Activated T-helper 9 cell treated with anti-CD3 and anti-CD28 coated beads, Interleukin-2, amount 50 U/mL, for 16 hours (primary cell): ENCODE results near the gene MEIKIN.
A peak's percentile ranks its signal among the peaks of the same experiment; 100 is the strongest.
"Not testable (repeated sequence)": the region's sequence is repeated elsewhere in the genome, so short reads cannot be mapped to it uniquely, and the experiment has no call there.

Experiments
- DNase-seq: peaks from one replicate; pipeline ENCODE4 v3.0.0-alpha.2; 2020; ENCODE audit warnings: low read depth

The MEIKIN gene

GRCh38 chr5:131796793-131797693, 148.4 kb downstream of the MEIKIN start, which contains the start of gene FNIP1:
Gene FNIP1 (minus strand): TSS chr5:131797017. CDS start chr5:131796921, 96 bp downstream.
- DNase-seq, result peak; percentile 99

DNA sequence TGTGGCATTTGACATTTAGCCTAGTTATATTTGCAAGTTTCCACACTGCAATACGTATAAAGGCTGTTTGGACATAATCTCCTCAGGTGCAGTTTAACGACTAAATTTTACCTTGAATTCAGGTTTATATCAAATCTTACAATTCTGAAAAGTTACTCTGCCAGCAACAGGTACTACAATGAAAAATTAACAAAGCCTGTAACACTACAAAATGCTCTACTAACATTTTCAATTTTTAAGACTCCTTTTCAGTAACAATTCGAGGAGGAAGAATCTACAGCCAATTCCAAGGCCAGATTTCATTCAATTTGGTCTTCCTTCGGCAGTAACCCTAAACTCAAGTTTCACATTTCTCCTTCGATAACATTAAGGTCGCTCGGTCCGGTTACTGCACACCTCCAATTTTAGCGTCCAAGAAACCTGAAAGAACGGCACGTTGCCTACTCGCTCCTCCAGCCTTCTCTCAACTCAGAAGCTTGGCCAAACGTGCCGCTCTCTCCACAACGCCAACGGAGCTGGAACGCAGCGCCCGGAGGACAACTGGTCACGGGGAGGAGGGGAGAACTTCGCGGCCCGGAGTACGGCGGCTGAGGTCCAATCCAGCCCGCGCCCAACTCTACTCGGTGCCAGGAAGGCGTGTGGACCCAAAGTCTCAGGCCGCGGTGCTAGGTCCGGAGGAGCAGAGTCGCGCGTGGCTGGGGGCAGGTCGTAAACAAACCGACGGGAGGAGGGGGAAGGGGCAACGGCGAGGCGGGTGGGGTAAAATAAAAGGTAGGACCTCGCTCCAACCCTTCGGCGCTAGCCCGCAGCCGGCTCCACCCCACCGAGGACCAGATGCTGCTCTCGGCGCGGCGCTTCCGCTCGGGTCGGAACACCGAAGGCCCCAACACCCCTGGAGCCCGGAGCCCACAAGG, 149.3 kb downstream of the MEIKIN start:
- peak; percentile 28 for DNase-seq

DNA sequence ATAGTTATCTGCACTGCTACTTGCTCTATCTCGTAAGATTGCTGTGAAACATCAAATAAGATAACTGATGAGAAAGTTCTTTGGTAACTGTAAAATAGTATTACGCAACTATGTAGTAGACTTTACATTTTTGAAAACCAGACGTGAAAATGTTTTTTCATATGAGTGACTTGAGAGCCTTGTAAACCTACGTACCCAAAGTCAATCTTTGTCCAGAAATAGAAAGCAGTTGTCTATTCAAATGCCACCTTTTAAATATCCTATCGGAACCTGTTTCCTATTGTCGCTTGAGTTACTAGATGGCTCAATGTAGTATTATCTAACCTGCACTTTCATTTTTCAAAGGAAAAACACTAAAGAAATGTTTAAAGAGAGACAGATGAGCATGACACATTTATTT, 150.2 kb downstream of the MEIKIN start:
- DNase-seq, result no peak

DNA sequence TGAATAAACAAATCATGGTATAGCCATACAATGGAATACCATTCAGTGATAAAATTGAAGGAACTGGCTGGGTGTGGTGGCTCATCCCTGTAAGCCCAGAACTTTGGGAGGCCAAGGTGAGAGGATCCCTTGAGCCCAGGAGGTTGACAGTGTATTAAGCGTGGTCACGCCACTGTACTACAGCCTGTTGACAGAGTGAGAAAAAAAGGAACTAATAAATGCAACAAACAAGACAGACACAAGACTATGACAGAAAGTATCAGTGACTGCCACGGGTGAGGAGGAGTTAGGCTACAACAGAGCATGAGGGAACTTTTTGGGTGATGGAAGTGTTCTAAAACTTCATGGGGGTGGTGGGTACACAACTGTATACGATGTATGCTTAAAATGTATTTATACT, 150.9 kb downstream of the MEIKIN start:
- DNase-seq, result no peak

DNA sequence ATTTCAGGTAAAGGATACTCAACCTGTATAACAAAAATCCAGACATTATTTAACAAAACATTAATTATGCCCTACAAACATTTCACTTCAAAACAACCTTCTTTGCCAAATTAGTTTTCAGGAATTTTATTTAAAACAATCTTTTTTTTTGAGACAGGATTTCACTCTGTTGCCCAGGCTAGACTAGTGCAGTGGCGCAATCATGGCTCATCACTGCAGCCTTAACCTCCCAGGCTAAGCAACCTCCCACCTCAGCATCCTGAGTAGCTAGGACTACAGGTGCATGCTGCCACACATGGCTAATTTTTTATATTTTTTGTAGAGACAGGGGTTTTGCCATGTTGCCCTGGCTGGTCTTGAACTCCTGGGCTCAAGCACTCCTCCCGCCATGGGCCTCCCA, 152.6 kb downstream of the MEIKIN start:
- DNase-seq, result no peak

DNA sequence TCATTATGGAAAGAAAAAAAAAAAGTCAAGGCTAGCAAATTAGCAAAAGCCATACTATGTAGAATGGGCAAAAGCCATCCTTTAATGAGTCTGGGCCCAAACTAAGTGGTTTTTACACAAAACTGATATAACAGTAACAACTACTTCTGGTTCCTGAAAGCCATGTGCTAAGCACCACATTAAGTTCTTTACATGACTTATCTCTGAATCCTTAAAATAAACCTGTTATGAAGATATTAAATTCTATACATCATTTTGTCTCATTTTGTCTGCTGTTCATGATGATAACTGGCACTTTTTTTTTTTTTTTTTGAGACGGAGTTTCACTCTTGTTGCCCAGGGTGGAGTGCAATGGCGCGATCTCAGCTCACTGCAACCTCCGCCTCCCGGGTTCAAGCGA, 153.6 kb downstream of the MEIKIN start:
- no peak for DNase-seq

- no peak for DNase-seq
Measured at GRCh38 chr5:131790550-131790949, 154.9 kb downstream of the MEIKIN start.

DNA sequence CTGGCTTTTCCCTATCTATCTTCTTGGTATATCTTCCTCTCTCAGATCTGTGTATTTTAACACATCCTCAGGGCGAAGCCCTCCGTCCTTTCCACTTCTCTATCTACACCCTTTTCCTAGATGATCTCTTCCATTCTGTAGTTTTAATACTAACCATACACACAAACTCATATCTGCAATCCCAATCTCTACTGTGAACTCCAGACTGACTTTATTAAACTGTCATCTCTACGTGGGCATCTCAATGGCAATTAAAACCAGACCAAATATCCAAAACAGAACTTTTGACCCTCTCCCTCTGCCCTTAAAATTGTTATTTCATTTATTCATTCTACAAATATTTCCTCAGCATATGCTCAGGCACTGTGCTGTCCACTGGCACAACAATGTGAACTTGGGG, 155.7 kb downstream of the MEIKIN start:
- no peak for DNase-seq

DNA sequence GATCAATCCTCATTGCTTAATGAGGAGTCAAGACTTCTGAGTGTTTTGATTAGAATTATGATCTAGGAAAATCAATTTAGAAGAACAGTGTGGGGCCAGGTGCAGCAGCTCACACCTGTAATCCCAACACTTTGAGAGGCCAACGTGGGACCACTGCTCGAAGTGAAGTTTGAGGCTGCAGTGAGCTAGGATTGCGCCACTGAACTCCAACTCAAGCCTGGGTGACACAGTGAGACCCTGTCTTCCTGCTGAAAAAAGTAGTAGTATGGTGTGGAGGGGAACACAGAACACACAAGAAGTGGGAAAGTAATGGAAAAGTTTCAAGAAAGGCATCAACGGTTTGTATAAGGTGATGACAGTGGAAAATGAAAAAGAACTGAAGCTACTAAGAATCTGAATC, 157.7 kb downstream of the MEIKIN start:
- DNase-seq, result no peak

- no peak for DNase-seq
Measured at GRCh38 chr5:131786900-131787692, 158.4 kb downstream of the MEIKIN start.

GRCh38 chr5:131786036-131786435, 159.4 kb downstream of the MEIKIN start:
- DNase-seq, result no peak

DNA sequence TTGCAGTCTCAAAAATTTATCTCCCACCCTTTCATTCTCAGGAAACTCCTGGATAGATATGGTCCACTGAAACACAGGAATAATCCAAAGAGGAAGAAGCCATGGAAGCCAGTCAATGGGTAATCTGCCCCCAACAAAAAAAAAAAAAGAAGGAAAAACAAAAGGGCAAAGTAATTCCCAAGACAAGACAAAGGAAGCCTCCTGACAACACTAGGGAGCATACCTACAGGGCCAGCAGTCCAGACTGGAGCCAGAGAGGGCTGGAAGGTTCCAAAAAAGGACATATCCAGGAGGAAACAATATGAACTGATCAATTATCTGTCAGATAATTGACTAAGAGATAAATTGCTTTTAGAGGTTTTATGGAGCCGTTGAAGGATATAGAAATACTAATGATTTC, 161.6 kb downstream of the MEIKIN start:
- no peak for DNase-seq

DNA sequence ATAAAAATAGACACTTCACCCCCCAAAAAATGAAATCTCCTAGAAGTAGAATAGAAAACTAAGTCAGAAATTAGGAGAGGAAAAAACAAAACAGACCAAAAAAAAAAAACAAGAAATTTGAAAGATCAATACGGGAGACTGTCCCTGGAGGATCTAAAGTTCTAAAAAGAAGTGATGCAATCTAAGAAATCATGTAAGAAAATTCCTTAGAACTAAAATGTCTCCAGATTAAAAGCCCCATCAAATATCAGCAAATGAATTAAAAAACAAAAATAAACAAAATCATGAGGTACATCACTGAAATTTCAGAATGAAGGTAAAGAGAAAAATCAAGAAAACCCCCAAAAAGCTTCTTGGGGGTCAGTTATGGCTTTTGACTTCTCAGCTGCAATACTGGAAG, 162.1 kb downstream of the MEIKIN start:
- DNase-seq, result no peak

GRCh38 chr5:131782717-131783116, 162.7 kb downstream of the MEIKIN start:
- no peak for DNase-seq

- not testable (repeated sequence) for DNase-seq
Measured at GRCh38 chr5:131778141-131778540, 167.3 kb downstream of the MEIKIN start.

- no peak for DNase-seq
Measured at GRCh38 chr5:131776450-131776849, 169.0 kb downstream of the MEIKIN start.

GRCh38 chr5:131774652-131775367, 170.7 kb downstream of the MEIKIN start:
- DNase-seq, result no peak

GRCh38 chr5:131773805-131774204, 171.7 kb downstream of the MEIKIN start:
- DNase-seq, result no peak

DNA sequence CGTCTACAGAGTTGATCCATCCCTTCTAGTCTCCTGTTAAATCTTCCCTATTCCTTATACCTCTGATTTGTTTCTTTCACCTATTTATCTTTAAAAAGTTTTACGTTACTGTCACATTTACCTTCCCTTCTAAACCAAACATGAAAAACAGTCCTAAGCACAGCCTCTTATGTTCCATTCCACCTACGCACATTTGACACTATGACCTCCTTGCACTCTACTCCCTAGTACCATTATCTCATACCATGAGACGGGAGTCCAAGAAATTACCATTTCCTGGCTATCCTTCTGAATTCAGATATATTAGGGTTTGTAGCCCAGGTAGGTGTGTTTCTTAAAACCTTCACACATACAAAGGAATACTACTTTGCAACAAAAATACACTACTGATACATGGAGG, 173.8 kb downstream of the MEIKIN start:
- DNase-seq, result no peak

GRCh38 chr5:131769961-131770360, 175.5 kb downstream of the MEIKIN start:
- DNase-seq, result no peak

GRCh38 chr5:131769336-131769735, 176.1 kb downstream of the MEIKIN start:
- DNase-seq, result no peak
